CD14-positive monocyte (primary cell): Measurements from ENCODE around the gene SYT13. TPM values are rescaled to one million over a fixed set of nuclear protein-coding genes. Genes with fewer than 3 reads are reported as not detected.

ENCODE experiments used
- DNase-seq, 3 donors: peaks; one replicate each; pipeline ENCODE4 v3.0.0-alpha.2; 2011 to 2022
- H2AFZ ChIP-seq: 2 replicates; pipeline ENCODE4 v1.6.0; 2012; ENCODE audit warnings: mild to moderate bottlenecking, low read depth, low read length, inconsistent platforms; ENCODE audit not compliant: insufficient read depth, poor library complexity, severe bottlenecking
- H3K27ac ChIP-seq, 2 donors: 1 replicate in 1 of 2; 2 replicates in 1 of 2; pipeline ENCODE4 v1.5.1; 2012 to 2013; ENCODE audit warnings: low read length in 2 of 2, control low read depth in 1 of 2, inconsistent platforms in 1 of 2, low read depth in 1 of 2, mild to moderate bottlenecking in 1 of 2
- H3K27me3 ChIP-seq, 2 donors: one replicate each; pipeline versions ENCODE4 v1.6.0 to v1.6.1; 2011 to 2013; ENCODE audit warnings: low read length in 2 of 2; ENCODE audit not compliant: control insufficient read depth in 2 of 2, insufficient read depth in 2 of 2
- H3K36me3 ChIP-seq, 2 donors: replicated peaks in 1 of 2; 1 replicate in 1 of 2; 2 replicates in 1 of 2; pipeline versions ENCODE4 v1.5.1 to v1.6.1; 2012 to 2013; ENCODE audit warnings: low read length in 2 of 2, control low read depth in 1 of 2, inconsistent platforms in 1 of 2, mild to moderate bottlenecking in 1 of 2; ENCODE audit not compliant: insufficient read depth in 2 of 2, control insufficient read depth in 1 of 2
- H3K4me1 ChIP-seq, 2 donors: 1 replicate in 1 of 2; 2 replicates in 1 of 2; pipeline versions ENCODE4 v1.5.1 to v1.6.1; 2012 to 2013; ENCODE audit warnings: low read length in 2 of 2, control low read depth in 1 of 2, inconsistent platforms in 1 of 2, mild to moderate bottlenecking in 1 of 2, moderate library complexity in 1 of 2; ENCODE audit not compliant: insufficient read depth in 2 of 2, control insufficient read depth in 1 of 2
- H3K4me2 ChIP-seq: replicated peaks from 2 replicates; pipeline ENCODE3; 2012; ENCODE audit warnings: low read length, moderate library complexity, mild to moderate bottlenecking; ENCODE audit not compliant: poor library complexity, severe bottlenecking; ENCODE audit errors: extremely low read depth
- H3K4me3 ChIP-seq, 3 experiments: fragments of 200-600 bp in 1 of 3; sonication (generic) in 1 of 3; replicated peaks in 1 of 3; 1 replicate in 2 of 3; 2 replicates in 1 of 3; pipeline ENCODE4 v1.5.1; 2011 to 2013; ENCODE audit warnings: low read length in 3 of 3, mild to moderate bottlenecking in 3 of 3, control low read depth in 2 of 3, low read depth in 2 of 3, inconsistent platforms in 1 of 3, moderate library complexity in 1 of 3
- H3K79me2 ChIP-seq: 2 replicates; pipeline ENCODE4 v1.6.0; 2012; ENCODE audit warnings: mild to moderate bottlenecking, control low read depth, inconsistent platforms, low read length, moderate library complexity; ENCODE audit not compliant: insufficient read depth
- H3K9ac ChIP-seq: 2 replicates; pipeline ENCODE4 v1.6.0; 2017; ENCODE audit warnings: low read length, mild to moderate bottlenecking; ENCODE audit not compliant: insufficient read depth, poor library complexity, severe bottlenecking
- H3K9me3 ChIP-seq, 2 donors: replicated peaks in 1 of 2; 1 replicate in 1 of 2; 2 replicates in 1 of 2; pipeline versions ENCODE4 v1.5.1 to v1.6.1; 2012 to 2013; ENCODE audit warnings: low read length in 2 of 2, control low read depth in 1 of 2; ENCODE audit not compliant: control insufficient read depth in 1 of 2, insufficient read depth in 1 of 2
- H4K20me1 ChIP-seq: 2 replicates; pipeline ENCODE4 v1.6.0; 2012; ENCODE audit warnings: mild to moderate bottlenecking, low read length, control low read depth, moderate library complexity; ENCODE audit not compliant: insufficient read depth
- H3K27ac Mint-ChIP-seq, 7 donors: one replicate each; pipeline ENCODE4 v1.8.0; 2020; ENCODE audit warnings: mild to moderate bottlenecking in 7 of 7, mixed read lengths in 7 of 7, moderate library complexity in 6 of 7, inconsistent platforms in 2 of 7
- H3K27me3 Mint-ChIP-seq, 3 donors: one replicate each; pipeline ENCODE4 v1.8.0; 2021 to 2022; ENCODE audit warnings: low read depth in 3 of 3, mild to moderate bottlenecking in 3 of 3, mixed read lengths in 3 of 3, moderate library complexity in 3 of 3, inconsistent platforms in 1 of 3
- H3K36me3 Mint-ChIP-seq, 2 donors: one replicate each; pipeline ENCODE4 v1.8.0; 2020; ENCODE audit warnings: mixed read lengths in 2 of 2, inconsistent platforms in 1 of 2, mild to moderate bottlenecking in 1 of 2
- H3K4me1 Mint-ChIP-seq: one replicate; pipeline ENCODE4 v1.8.0; 2020; ENCODE audit warnings: mild to moderate bottlenecking, mixed read lengths
- H3K4me3 Mint-ChIP-seq, 2 donors: one replicate each; pipeline ENCODE4 v1.8.0; 2020; ENCODE audit warnings: mild to moderate bottlenecking in 2 of 2, mixed read lengths in 2 of 2, moderate library complexity in 1 of 2
- H3K9me3 Mint-ChIP-seq, 7 donors: one replicate each; pipeline ENCODE4 v1.8.0; 2020 to 2022; ENCODE audit warnings: mixed read lengths in 7 of 7, mild to moderate bottlenecking in 6 of 7, moderate library complexity in 6 of 7, inconsistent platforms in 2 of 7
- WGBS: methylation state at CpG from one replicate; pipeline ENCODE4 v1.1.5; 2013; ENCODE audit warnings: missing lambda C conversion rate; ENCODE audit not compliant: insufficient coverage; 5-methylcytosine and 5-hydroxymethylcytosine counted together
- intact Hi-C, 2 donors: fragments of 100-400 bp; cut with micrococcal nuclease; formaldehyde crosslinking; loops; one replicate each; pipeline versions ENCODE4 v1.15.0 to v1.15.1; 2023
- polyA plus RNA-seq, 3 donors: library from polyadenylated mRNA; depleted of rRNA in 1 of 3; unstranded in 2 of 3; stranded (reverse) in 1 of 3; fragments of 300-500 nt in 2 of 3; fragments of >200 nt in 1 of 3; fragmentation: Illumina TruSeq in 2 of 3; gene quantifications; 1 replicate in 2 of 3; 2 replicates in 1 of 3; pipeline ENCODE4 v1.2.3, GENCODE V29; 2012 to 2021
- TF ChIP-seq, protein P1 (sequence below): fragments of 200-600 bp; IDR thresholded peaks from one replicate; pipeline ENCODE4 v1.8.0; 2022; ENCODE audit warnings: antibody characterized with exemption, mild to moderate bottlenecking

Gene SYT13
- polyA plus RNA-seq, 3 donors = not detected

- TF ChIP-seq, protein P1, sequence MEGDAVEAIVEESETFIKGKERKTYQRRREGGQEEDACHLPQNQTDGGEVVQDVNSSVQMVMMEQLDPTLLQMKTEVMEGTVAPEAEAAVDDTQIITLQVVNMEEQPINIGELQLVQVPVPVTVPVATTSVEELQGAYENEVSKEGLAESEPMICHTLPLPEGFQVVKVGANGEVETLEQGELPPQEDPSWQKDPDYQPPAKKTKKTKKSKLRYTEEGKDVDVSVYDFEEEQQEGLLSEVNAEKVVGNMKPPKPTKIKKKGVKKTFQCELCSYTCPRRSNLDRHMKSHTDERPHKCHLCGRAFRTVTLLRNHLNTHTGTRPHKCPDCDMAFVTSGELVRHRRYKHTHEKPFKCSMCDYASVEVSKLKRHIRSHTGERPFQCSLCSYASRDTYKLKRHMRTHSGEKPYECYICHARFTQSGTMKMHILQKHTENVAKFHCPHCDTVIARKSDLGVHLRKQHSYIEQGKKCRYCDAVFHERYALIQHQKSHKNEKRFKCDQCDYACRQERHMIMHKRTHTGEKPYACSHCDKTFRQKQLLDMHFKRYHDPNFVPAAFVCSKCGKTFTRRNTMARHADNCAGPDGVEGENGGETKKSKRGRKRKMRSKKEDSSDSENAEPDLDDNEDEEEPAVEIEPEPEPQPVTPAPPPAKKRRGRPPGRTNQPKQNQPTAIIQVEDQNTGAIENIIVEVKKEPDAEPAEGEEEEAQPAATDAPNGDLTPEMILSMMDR = no peak
- H3K79me2 ChIP-seq = no peaks in the 10 kb centered on the region
- H3K9me3 ChIP-seq = no peaks in the 10 kb centered on the region
- H2AFZ ChIP-seq = no peak overlapping the region
- Mint-ChIP-seq H3K9me3 (no peaks in the 10 kb centered on the region), H3K36me3 (peaks cover 0 to 1% of the 10 kb centered on the region in 2 donors), H3K27ac (no peak overlapping the region), H3K4me1 (peaks cover 5% of the 10 kb centered on the region), H3K27me3 (no peaks in the 10 kb centered on the region), H3K4me3 (no peak overlapping the region)
- H3K4me3 ChIP-seq = no peak overlapping the region
- no peaks in the 10 kb centered on the region for H3K4me1 ChIP-seq
- DNase-seq = no peak
- intact Hi-C loops = no loop called here
- no peaks in the 10 kb centered on the region for H3K36me3 ChIP-seq
- no peaks in the 10 kb centered on the region for H3K27me3 ChIP-seq
- 100% methylated on average over 1 of the region's 2 CpGs for WGBS
- no peak overlapping the region for H3K9ac ChIP-seq
- H3K4me2 ChIP-seq = no peak overlapping the region
- H3K27ac ChIP-seq = no peak overlapping the region
- H4K20me1 ChIP-seq = no peaks in the 10 kb centered on the region
These were observed 69.2 kb downstream of the SYT13 start for GRCh38 chr11:45216901-45217300.

DNA sequence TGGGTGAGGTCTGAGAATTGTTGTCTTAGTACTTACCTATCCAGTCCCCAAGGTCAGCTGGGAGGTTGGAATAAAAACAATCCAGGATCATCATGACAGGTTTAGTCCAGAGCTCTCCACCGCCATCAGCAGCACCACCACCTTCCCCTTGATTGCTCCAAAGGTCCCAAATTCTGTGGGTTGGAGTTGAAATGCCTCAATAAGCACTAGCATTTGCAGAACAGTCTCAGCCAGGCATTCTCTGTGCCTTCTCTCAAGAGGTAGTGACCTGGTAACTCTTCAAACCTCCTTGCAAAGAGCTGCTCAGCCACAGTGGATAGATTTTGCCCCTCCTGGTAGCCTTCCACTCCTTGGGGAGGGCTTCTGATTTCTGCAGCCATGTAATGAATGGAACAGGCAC lies 70.1 kb downstream of the SYT13 start:
- H3K27ac Mint-ChIP-seq = no peak overlapping the region
- WGBS = no CpG with 5 or more reads among the region's 1 CpG
- Histone ChIP-seq H2AFZ (no peak overlapping the region), H3K27ac (no peak overlapping the region), H3K4me3 (no peak overlapping the region), H3K4me2 (no peak overlapping the region), H4K20me1 (no peaks in the 10 kb centered on the region), H3K9me3 (no peaks in the 10 kb centered on the region), H3K4me1 (no peaks in the 10 kb centered on the region), H3K36me3 (no peaks in the 10 kb centered on the region), H3K27me3 (no peaks in the 10 kb centered on the region), H3K9ac (no peak overlapping the region), H3K79me2 (no peaks in the 10 kb centered on the region)
- H3K4me3 Mint-ChIP-seq = no peak overlapping the region
- H3K36me3 Mint-ChIP-seq = peaks cover 0 to 1% of the 10 kb centered on the region in 2 donors
- no peaks in the 10 kb centered on the region for H3K27me3 Mint-ChIP-seq
- H3K4me1 Mint-ChIP-seq = peaks cover 5% of the 10 kb centered on the region
- intact Hi-C loops = no loop called here
- no peak for DNase-seq
- H3K9me3 Mint-ChIP-seq = no peaks in the 10 kb centered on the region
- TF ChIP-seq, protein P1 = no peak
